T-helper 17 cell (primary cell): Measurements from ENCODE around the gene PRXL2B. TPM values are rescaled to one million over a fixed set of nuclear protein-coding genes. Genes with fewer than 3 reads are reported as not detected.
"Not testable (repeated sequence)": the region's sequence is repeated elsewhere in the genome, so short reads cannot be mapped to it uniquely, and the experiment has no call there.

Experiments
- ATAC-seq: fragments of 150-1000 bp; cut with Tn5 transposase; 2 replicates; pipeline ENCODE4 v1.10.0; 2021; ENCODE audit warnings: mild to moderate bottlenecking, moderate library complexity
- DNase-seq, 3 donors: peaks; one replicate each; pipeline versions ENCODE4 v3.0.0 to v3.0.0-alpha.2; 2020 to 2021
- H3K9me3 ChIP-seq: one replicate; pipeline ENCODE4 v1.7.0; 2013; ENCODE audit warnings: low read length, mild to moderate bottlenecking; ENCODE audit not compliant: control insufficient read depth, poor library complexity, severe bottlenecking
- H3K27ac Mint-ChIP-seq: one replicate; pipeline ENCODE4 v1.8.0; 2022; ENCODE audit warnings: mild to moderate bottlenecking, moderate library complexity, mixed read lengths
- H3K27me3 Mint-ChIP-seq: one replicate; pipeline ENCODE4 v1.8.0; 2022; ENCODE audit warnings: mixed read lengths
- H3K36me3 Mint-ChIP-seq: one replicate; pipeline ENCODE4 v1.8.0; 2022; ENCODE audit warnings: low read depth, mixed read lengths
- H3K4me1 Mint-ChIP-seq: one replicate; pipeline ENCODE4 v1.8.0; 2022; ENCODE audit warnings: mild to moderate bottlenecking, mixed read lengths
- H3K4me3 Mint-ChIP-seq: one replicate; pipeline ENCODE4 v1.8.0; 2022; ENCODE audit warnings: mild to moderate bottlenecking, moderate library complexity, mixed read lengths
- total RNA-seq, 4 donors: library from RNA in 2 of 4; stranded (reverse) in 2 of 4; gene quantifications; one replicate each; pipeline ENCODE4 v1.2.3 and lab custom pipeline; 2022 to 2026

The PRXL2B gene
- total RNA-seq, 2 donors from 2014 or later: 17.6 to 18.5 TPM

DNA sequence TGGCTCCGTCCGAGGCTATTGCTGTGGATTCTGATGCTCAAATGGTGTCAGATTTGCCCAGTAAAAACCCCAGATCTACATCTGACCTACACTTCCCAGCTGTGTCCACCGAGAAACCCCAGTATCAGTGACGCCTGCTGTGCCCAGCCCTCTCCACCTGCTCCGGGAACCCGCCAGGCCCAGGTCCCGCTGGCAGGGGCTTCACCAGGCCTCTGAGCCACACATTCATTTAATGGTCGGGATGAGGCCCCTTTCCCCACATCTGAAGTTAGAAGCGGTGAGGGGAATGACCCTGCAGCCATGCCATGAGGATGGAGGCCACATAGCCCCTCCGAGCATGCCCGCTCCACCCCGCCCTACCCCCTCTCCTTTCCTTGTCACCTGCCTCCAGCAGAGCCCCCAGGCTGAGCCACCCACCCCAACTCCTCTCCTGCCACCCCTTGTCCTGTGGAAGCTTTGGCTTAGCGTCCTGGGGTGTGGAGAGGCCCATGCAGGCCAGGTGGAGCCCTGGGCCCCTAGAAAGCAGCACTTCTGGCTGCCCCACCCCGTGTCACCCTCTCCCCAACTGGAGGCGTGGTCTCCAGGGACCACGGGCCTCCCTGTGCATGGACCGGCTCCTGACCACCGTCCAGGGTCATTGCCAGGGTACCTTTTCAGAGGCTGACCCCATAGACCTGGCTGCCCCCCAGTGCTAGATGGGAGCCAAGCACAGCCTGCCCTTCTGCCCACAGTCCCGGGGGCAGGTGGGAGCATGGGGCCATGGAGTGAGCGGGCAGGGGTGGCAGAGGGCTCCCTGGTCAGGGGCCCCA, 22.4 kb upstream of the PRXL2B start:
- Mint-ChIP-seq H3K36me3 (peaks cover 3% of the 10 kb centered on the region), H3K27ac (peak overlapping the region; percentile 61), H3K27me3 (no peaks in the 10 kb centered on the region), H3K4me1 (peaks cover 10% of the 10 kb centered on the region), H3K4me3 (no peak overlapping the region)
- no peak for ATAC-seq
- no peak for DNase-seq
- no peaks in the 10 kb centered on the region for H3K9me3 ChIP-seq

DNA sequence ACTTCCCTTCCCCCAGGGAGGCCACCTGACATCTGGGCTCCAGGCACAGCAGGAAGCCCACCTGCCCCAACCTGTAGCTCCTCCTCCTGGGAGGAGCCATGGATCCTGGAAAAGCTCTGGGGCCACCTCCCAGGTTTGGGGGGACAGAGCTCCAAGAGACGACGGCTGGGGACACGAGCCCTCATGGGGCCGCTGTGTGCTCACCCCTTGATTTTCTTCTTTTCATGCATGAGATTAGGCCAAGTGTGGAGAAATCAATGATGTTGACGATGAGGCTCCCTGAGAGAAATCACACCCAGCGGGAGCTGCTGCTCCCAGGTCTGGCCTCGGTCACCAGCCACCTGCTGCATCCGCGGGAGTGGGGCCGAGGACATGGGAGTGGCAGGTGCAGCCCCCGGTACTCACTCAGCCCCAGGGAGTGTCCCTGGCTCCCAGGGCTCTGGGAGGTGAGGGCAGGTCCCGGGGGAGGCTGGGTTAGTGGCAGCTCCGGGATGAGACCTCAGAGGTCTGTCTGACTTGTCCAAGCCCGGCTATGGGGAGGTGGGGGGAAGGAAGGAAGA, 21.7 kb upstream of the PRXL2B start:
- peaks cover 3% of the 10 kb centered on the region for H3K36me3 Mint-ChIP-seq
- H3K9me3 ChIP-seq: no peaks in the 10 kb centered on the region
- peak overlapping the region; percentile 61 for H3K27ac Mint-ChIP-seq
- no peak overlapping the region for H3K4me3 Mint-ChIP-seq
- peaks cover 10% of the 10 kb centered on the region for H3K4me1 Mint-ChIP-seq
- no peak for ATAC-seq
- H3K27me3 Mint-ChIP-seq: no peaks in the 10 kb centered on the region
- DNase-seq: no peak

DNA sequence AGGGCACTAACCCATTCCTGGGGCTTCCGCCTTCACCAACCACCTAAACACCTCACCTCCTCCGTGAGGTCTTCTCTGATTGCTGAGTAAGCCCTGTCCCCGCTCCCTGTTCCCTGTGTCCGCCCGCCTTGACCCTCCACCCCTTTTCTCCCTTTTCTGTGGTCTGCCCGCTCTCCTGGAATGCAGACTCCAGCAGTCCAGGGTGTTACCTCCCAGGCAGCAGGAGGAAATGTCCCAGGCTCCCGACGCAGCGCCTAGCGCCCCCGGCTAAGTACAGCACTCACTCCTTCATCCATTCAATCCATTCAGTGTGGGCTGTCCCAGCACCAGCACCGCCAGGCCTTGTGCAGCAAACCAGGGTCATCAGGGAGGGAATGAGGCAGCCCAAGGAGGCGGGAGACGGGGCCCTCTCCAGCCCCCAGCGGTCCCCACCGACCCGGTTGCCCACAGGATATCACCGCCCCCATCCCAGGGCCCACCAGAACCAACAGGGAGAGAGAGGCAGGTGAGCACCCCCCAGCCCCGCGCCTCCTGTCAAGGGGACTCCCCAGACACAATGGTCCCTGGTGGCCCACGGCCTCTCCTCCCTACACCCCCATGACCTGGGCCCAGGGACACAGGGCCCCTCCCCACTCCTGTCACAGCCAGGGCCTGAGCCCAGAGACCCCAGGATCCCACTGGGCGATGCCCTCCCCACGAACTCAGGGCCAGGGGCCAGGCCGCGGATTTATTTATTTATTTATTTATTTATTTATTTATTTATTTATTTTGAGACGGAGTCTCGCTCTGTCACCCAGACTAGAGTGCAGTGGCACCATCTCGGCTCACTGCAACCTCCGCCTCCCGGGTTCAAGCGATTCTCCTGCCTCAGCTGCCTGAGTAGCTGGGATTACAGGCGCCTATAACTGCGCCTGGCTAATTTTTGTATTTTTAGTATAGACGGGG, 20.2 kb upstream of the PRXL2B start:
- Mint-ChIP-seq H3K36me3 (peaks cover under 1% of the 10 kb centered on the region), H3K27ac (no peak overlapping the region)
- ATAC-seq: no peak

DNA sequence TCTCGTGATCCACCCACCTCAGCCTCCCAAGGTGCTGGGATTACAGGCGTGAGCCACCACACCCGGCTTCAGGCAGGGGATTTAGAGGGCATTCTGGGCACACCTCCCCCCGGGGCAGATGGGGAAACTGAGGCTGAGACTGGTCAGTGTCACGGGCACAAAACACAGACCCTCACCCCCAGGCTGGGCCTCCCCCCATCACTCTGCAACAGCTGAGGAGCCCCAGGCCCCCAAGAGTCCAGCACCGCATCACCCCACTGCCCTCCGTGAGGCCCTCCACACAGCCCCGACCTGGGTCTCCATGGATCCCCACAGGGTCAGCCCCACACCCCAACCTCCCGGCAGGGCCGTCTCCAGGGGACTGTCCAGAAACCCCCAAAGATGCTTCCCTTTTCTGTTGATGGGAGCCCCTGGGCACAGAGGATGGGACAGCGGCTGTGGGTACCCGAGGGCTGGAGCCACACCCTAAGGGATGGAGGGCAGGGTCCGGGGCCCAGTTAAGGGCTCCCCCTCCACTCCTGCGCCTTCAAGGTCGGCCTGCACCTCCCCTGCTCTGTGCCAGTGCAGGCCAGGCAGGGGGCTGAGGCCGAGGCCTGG, 19.4 kb upstream of the PRXL2B start:
- Mint-ChIP-seq H3K4me1 (peaks cover 6% of the 10 kb centered on the region), H3K4me3 (no peak overlapping the region), H3K27ac (no peak overlapping the region), H3K36me3 (no peaks in the 10 kb centered on the region), H3K27me3 (no peaks in the 10 kb centered on the region)
- ATAC-seq (no peak), DNase-seq (no peak)
- no peaks in the 10 kb centered on the region for H3K9me3 ChIP-seq

More for the DNA sequence above, 20.2 kb upstream of the PRXL2B start:
- Mint-ChIP-seq H3K4me1 (peaks cover 8% of the 10 kb centered on the region), H3K27me3 (no peaks in the 10 kb centered on the region), H3K4me3 (no peak overlapping the region)
- no peaks in the 10 kb centered on the region for H3K9me3 ChIP-seq
- DNase-seq: no peak

DNA sequence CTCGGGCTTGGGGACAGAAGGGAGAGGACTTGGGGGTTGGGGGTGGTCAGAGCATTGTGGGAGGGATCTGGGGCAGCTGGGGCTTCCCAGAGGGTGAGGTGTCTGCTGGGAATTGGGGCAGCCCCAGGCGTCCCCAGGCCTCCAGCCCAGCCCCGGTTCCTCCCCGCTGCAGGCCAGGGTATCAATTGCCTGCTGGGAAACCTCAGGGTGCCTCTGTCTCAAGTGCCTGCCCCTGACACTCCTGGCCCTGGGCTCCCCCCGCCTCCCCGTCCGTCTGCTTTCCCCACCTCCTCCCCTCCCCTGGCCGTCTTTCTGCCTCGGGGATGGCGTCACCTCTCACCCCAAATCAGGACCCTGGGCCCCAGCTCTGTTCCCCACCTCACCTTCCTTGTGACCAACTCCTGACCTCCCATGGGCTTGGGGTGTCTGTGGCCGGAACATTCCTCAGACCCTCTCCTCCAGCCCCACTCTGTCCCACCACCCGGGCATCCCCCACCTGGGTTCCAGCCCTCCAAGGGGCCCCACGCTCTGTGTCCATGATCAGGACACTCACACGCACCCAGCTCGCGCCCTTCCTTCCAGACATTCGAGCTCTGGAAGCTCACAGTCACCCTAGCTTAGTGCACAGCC, 18.3 kb upstream of the PRXL2B start:
- H3K4me3 Mint-ChIP-seq, H3K27me3 Mint-ChIP-seq, ATAC-seq, H3K4me1 Mint-ChIP-seq, H3K27ac Mint-ChIP-seq, DNase-seq, H3K9me3 ChIP-seq, H3K36me3 Mint-ChIP-seq: not testable (repeated sequence)

DNA sequence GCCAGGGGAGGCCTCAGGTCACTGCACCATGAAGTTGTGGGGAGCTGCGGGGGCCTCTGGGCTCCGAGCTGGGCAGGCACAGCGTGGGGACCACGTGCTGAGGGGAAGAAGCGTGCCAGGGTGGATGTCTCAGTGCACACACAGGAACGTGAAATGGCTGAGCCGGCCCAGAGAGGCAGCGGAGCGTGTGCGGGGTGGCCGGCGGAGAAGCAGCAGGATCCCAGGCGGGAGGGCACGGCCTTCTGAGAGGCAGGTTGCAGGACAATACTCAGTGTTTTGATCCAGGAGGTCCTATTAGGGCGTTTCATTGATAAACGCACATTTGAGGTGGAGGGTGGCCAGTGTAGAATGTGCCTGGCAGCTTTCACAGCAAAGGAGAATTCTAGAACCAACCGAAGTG, 17.5 kb upstream of the PRXL2B start:
- H3K27ac Mint-ChIP-seq: no peak overlapping the region
- no peak for DNase-seq
- peaks cover 2% of the 10 kb centered on the region for H3K9me3 ChIP-seq
- H3K27me3 Mint-ChIP-seq: no peaks in the 10 kb centered on the region
- H3K36me3 Mint-ChIP-seq: no peaks in the 10 kb centered on the region
- no peak overlapping the region for H3K4me3 Mint-ChIP-seq
- ATAC-seq: no peak
- peaks cover 6% of the 10 kb centered on the region for H3K4me1 Mint-ChIP-seq

DNA sequence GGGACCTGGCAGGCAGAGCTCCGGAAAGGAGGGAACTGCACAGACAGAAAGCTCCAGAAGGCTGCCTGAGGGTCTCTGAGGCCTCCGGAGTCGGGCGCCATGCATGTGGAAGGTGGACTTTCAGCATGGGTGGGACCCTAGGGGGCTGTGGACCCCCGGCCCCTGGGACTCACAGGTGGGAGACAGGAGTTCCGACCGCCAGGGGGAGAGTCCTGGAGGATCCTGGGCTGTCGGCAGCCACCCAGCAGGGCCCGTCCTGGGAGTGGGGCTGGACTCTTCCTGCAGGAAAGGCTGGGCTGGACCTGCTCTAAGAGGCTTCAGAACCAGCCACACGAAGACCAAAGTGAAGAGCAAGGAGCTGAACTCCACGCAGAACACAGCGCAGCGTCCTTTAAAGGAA, 16.9 kb upstream of the PRXL2B start:
- not testable (repeated sequence) for H3K4me3 Mint-ChIP-seq, H3K9me3 ChIP-seq, H3K27me3 Mint-ChIP-seq, H3K36me3 Mint-ChIP-seq, H3K4me1 Mint-ChIP-seq, ATAC-seq, DNase-seq
- H3K27ac Mint-ChIP-seq: peak overlapping the region; percentile 14

DNA sequence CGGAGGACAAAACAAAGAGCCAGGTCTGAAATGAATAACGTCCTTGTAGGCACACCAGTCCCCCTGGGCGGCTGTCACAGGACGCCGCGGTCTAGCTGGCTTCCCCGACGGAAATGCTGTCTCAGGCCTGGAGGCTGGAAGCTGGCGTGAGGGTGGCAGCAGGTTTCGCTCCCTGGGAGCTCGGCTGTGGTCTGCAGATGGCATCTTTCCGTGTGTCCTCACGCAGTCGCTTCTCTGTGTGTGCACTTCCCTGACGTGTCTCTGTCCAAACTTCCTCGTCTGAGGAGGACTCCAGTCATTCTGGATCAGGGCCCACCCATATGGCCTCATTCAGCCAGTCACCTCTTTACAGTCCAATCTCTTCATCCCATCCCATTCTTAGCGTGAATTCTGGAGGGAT, 16.2 kb upstream of the PRXL2B start:
- H3K27ac Mint-ChIP-seq: peak overlapping the region; percentile 14
- peaks cover 2% of the 10 kb centered on the region for H3K9me3 ChIP-seq
- peaks cover 3% of the 10 kb centered on the region for H3K4me1 Mint-ChIP-seq
- no peak overlapping the region for H3K4me3 Mint-ChIP-seq
- no peaks in the 10 kb centered on the region for H3K36me3 Mint-ChIP-seq
- ATAC-seq (no peak), DNase-seq (no peak)
- no peaks in the 10 kb centered on the region for H3K27me3 Mint-ChIP-seq

DNA sequence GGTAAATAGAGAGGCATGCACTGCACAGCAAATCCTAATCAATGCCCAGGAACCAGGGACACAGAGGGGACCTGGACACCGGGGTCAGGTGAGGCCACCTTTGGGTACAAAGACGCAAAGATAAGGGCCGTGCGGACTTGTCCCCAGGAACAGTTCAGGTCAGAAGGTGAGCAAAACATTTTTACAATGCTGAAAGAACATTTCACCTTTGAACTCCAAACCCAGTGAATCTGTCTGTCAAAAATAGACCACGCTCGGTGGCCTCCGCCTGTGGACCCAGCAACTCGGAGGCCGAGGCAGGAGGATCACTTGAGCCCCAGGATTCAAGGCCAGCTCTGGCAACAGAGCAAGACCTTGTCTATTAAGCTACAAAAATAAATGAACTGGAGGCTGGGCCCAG, 15.2 kb upstream of the PRXL2B start:
- H3K36me3 Mint-ChIP-seq: no peaks in the 10 kb centered on the region
- peaks cover 7% of the 10 kb centered on the region for H3K4me1 Mint-ChIP-seq
- no peak for ATAC-seq
- peaks cover 2% of the 10 kb centered on the region for H3K9me3 ChIP-seq
- H3K4me3 Mint-ChIP-seq: no peak overlapping the region
- no peak for DNase-seq
- H3K27ac Mint-ChIP-seq: no peak overlapping the region
- no peaks in the 10 kb centered on the region for H3K27me3 Mint-ChIP-seq

DNA sequence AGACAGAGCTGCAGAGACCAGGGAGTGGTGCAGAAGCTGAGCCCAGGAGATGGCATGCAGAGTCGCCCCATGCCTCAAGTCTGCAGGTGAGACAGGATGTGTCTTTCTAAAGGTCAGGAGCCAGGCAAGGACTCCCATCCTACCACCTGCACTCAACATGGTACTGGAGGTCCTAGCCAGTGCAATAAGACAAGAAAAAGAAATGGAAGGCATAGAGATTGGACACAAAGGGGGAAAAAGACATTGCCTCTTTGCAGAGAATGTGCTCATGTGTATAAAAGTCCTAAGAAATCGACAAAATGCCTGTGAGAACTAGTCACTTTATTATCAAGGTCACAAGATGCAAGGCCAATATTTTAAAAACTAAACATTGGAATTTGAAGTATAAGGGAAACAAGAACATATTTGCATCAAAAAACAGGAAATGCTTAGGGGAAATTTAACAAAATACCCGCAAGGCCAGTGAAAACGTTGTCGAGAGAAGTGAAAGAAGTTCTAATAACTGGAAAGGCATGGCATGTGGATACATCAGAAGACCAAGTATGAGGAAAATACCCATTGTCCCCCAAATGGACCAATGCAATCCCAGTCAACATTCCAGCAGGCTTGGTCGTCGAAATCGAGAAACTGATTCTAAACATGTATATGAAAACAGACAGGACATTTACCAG, 13.2 kb upstream of the PRXL2B start:
- DNase-seq: no peak
- Mint-ChIP-seq H3K27me3 (no peaks in the 10 kb centered on the region), H3K4me1 (peaks cover 14% of the 10 kb centered on the region), H3K4me3 (no peak overlapping the region), H3K36me3 (no peaks in the 10 kb centered on the region), H3K27ac (no peak overlapping the region)
- ATAC-seq: no peak
- peaks cover 2% of the 10 kb centered on the region for H3K9me3 ChIP-seq

DNA sequence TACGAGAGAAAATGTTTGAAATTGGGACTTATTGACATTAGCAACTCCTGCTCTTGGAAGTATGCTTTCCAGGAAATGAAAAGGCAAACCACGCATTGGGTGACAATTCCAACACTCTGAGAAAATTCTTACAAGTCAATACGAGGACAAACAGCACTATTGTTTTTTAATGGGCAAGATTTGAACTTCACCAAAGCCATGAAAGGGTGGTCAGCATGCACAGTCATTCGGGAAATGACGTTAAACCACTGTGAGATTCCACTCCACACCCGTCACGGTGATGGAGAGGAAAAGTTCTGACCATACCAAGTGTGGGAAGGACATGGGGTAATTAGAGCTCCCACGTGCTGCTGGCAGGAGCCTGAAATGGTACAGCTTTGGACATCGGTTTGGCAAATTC, 12.2 kb upstream of the PRXL2B start:
- H3K4me1 Mint-ChIP-seq: peaks cover 21% of the 10 kb centered on the region
- peaks cover 2% of the 10 kb centered on the region for H3K36me3 Mint-ChIP-seq
- ATAC-seq (no peak), DNase-seq (no peak)
- H3K27ac Mint-ChIP-seq: no peak overlapping the region
- H3K9me3 ChIP-seq: peaks cover 2% of the 10 kb centered on the region
- no peak overlapping the region for H3K4me3 Mint-ChIP-seq
- H3K27me3 Mint-ChIP-seq: no peaks in the 10 kb centered on the region
